Heart left ventricle (tissue), 13 donors: ENCODE results near the gene CASK.

Experiments used
- POLR2A ChIP-seq, 2 donors: fragments of 450-650 bp; IDR thresholded peaks; one replicate each; pipeline ENCODE4 v1.6.1; 2017; ENCODE audit warnings: antibody characterized with exemption in 2 of 2, mild to moderate bottlenecking in 2 of 2, moderate library complexity in 2 of 2
- TF ChIP-seq, protein P1 (sequence below), 12 donors: fragments of 200-600 bp; sonication (generic) in 4 of 12; IDR thresholded peaks; one replicate each; pipeline versions ENCODE4 v1.5.0 to v1.8.0; 2018 to 2022; ENCODE audit warnings: antibody characterized with exemption in 12 of 12, mild to moderate bottlenecking in 5 of 12
- donor health status: ischemic (EF 13 %, LVEDD 7.1; RV severe dilation, severe dysfunction).
- donor health status: DM: no; HTN: yes; CAD: no.
- donor health status: DM: no; HTN: no; CAD: no.
- donor health status: ischemic (EF 25% LVEDD 6.9; RV normal size, moderate dysfunction).
- donor health status: ischemic (EF 25% LVEDD 5.7; RV mildly dilated, moderate dysfunction).
- donor health status: ischemic (EF 35%, LVEDD 5.7; RV mildly dilated, moderate dysfunction).
- donor health status: nonischemic (EF 11% LVEDD 7.7; RV severe dilation, severe dysfunction).
- donor health status: DM: yes; HTN: yes; CAD: no.
- donor health status: PGD.
- donor health status: ischemic (EF 29% LVEDD 5.4; RV normal size, mild dysfunction).
- donor health status: nonischemic (EF 23%, LVEDD 6.1; RV moderate dilation, normal function).

- no peak for TF ChIP-seq POLR2A (IDR thresholded peaks at IDR 0.05)
- TF ChIP-seq, protein P1, sequence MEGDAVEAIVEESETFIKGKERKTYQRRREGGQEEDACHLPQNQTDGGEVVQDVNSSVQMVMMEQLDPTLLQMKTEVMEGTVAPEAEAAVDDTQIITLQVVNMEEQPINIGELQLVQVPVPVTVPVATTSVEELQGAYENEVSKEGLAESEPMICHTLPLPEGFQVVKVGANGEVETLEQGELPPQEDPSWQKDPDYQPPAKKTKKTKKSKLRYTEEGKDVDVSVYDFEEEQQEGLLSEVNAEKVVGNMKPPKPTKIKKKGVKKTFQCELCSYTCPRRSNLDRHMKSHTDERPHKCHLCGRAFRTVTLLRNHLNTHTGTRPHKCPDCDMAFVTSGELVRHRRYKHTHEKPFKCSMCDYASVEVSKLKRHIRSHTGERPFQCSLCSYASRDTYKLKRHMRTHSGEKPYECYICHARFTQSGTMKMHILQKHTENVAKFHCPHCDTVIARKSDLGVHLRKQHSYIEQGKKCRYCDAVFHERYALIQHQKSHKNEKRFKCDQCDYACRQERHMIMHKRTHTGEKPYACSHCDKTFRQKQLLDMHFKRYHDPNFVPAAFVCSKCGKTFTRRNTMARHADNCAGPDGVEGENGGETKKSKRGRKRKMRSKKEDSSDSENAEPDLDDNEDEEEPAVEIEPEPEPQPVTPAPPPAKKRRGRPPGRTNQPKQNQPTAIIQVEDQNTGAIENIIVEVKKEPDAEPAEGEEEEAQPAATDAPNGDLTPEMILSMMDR (IDR thresholded peaks at IDR 0.05) = no peak
These were observed 47.1 kb upstream of the CASK start for GRCh38 chrX:41970419-41970818.
